B cell (primary cell): Measurements from ENCODE around the gene PLAC1. TPM values are rescaled to one million over a fixed set of nuclear protein-coding genes. Genes with fewer than 3 reads are reported as not detected.

Experiments
- ATAC-seq: fragments of 200-7000 bp; cut with Tn5 transposase; one replicate; pipeline ENCODE4 v1.10.0; 2021; ENCODE audit warnings: low read depth, mild to moderate bottlenecking, moderate number of reproducible peaks, moderate library complexity
- CTCF ChIA-PET: fragments of 350-600 bp; sonication (Branson Sonifier 250); formaldehyde crosslinking; loops from one replicate; lab custom pipeline; 2021; ENCODE audit warnings: antibody characterized with exemption, inconsistent platforms; lab: Charles Lee
- POLR2A ChIA-PET: fragments of 350-600 bp; sonication (Branson Sonifier 250); formaldehyde crosslinking; loops from one replicate; lab custom pipeline; 2021; ENCODE audit warnings: antibody characterized with exemption; lab: Charles Lee
- DNase-seq: peaks from one replicate; pipeline ENCODE4 v3.0.0; 2013
- H2AFZ ChIP-seq: 2 replicates; pipeline ENCODE4 v1.6.1; 2012; ENCODE audit warnings: mild to moderate bottlenecking, low read depth, low read length; ENCODE audit not compliant: insufficient read depth, poor library complexity, severe bottlenecking
- H3K27ac ChIP-seq, 2 donors: 1 replicate in 1 of 2; 2 replicates in 1 of 2; pipeline ENCODE4 v1.5.1; 2012 to 2013; ENCODE audit warnings: low read length in 2 of 2, mild to moderate bottlenecking in 2 of 2, moderate library complexity in 1 of 2
- H3K27me3 ChIP-seq, 4 experiments: fragments of 200-600 bp in 1 of 4; sonication (generic) in 1 of 4; replicated peaks in 1 of 4; 1 replicate in 2 of 4; 2 replicates in 2 of 4; pipeline versions ENCODE4 v1.6.1 to v1.7.0; 2013 to 2016; ENCODE audit warnings: low read length in 3 of 4, mild to moderate bottlenecking in 2 of 4, mixed read lengths in 1 of 4, moderate library complexity in 1 of 4; ENCODE audit not compliant: insufficient read depth in 4 of 4, control insufficient read depth in 3 of 4; ENCODE audit errors: control extremely low read depth in 1 of 4
- H3K36me3 ChIP-seq, 2 experiments: replicated peaks in 1 of 2; 1 replicate in 1 of 2; 2 replicates in 1 of 2; pipeline versions ENCODE4 v1.6.1 to v1.7.1; 2013; ENCODE audit warnings: low read length in 1 of 2; ENCODE audit not compliant: insufficient read depth in 2 of 2, control insufficient read depth in 1 of 2; ENCODE audit errors: control extremely low read depth in 1 of 2, extremely low read depth in 1 of 2
- H3K4me1 ChIP-seq, 2 donors: fragments of 200-600 bp in 1 of 2; sonication (generic) in 1 of 2; 1 replicate in 1 of 2; 2 replicates in 1 of 2; pipeline versions ENCODE4 v1.5.1 to v1.6.1; 2013 to 2017; ENCODE audit warnings: low read length in 2 of 2; ENCODE audit not compliant: control insufficient read depth in 2 of 2, insufficient read depth in 2 of 2
- H3K4me2 ChIP-seq: replicated peaks from 2 replicates; pipeline ENCODE3; 2012; ENCODE audit warnings: mild to moderate bottlenecking, low read depth, low read length; ENCODE audit not compliant: poor library complexity, severe bottlenecking
- H3K4me3 ChIP-seq, 5 experiments: fragments of 200-600 bp in 1 of 5; sonication (generic) in 1 of 5; 1 replicate in 3 of 5; 2 replicates in 2 of 5; pipeline versions ENCODE4 v1.5.1 to v1.7.0; 2011 to 2016; ENCODE audit warnings: low read length in 4 of 5, mild to moderate bottlenecking in 4 of 5, low read depth in 2 of 5, control low read depth in 1 of 5, moderate library complexity in 1 of 5; ENCODE audit not compliant: insufficient read depth in 1 of 5; ENCODE audit errors: control extremely low read depth in 1 of 5, extremely low read depth in 1 of 5
- H3K79me2 ChIP-seq: fragments of 200-600 bp; sonication (generic); one replicate; pipeline ENCODE4 v1.6.0; 2016; ENCODE audit warnings: low read length; ENCODE audit not compliant: control insufficient read depth, insufficient read depth
- H3K9ac ChIP-seq: fragments of 200-600 bp; sonication (generic); 2 replicates; pipeline ENCODE4 v1.6.1; 2017; ENCODE audit warnings: mild to moderate bottlenecking, low read length, moderate library complexity
- H3K9me3 ChIP-seq, 3 donors: one replicate each; pipeline versions ENCODE4 v1.6.1 to v1.7.1; 2013; ENCODE audit warnings: low read length in 2 of 3; ENCODE audit not compliant: control insufficient read depth in 2 of 3, insufficient read depth in 1 of 3; ENCODE audit errors: control extremely low read depth in 1 of 3
- H4K20me1 ChIP-seq: 2 replicates; pipeline ENCODE4 v1.6.0; 2012; ENCODE audit warnings: mild to moderate bottlenecking, low read length; ENCODE audit not compliant: insufficient read depth, control insufficient read depth, poor library complexity, severe bottlenecking
- H3K27ac Mint-ChIP-seq: one replicate; pipeline ENCODE4 v1.8.0; 2021; ENCODE audit warnings: mixed read lengths
- H3K27me3 Mint-ChIP-seq: one replicate; pipeline ENCODE4 v1.8.0; 2021; ENCODE audit warnings: mixed read lengths
- H3K4me1 Mint-ChIP-seq: one replicate; pipeline ENCODE4 v1.8.0; 2021; ENCODE audit warnings: mixed read lengths
- H3K4me3 Mint-ChIP-seq: one replicate; pipeline ENCODE4 v1.8.0; 2021; ENCODE audit warnings: mixed read lengths
- H3K9me3 Mint-ChIP-seq: one replicate; pipeline ENCODE4 v1.8.0; 2022; ENCODE audit warnings: mixed read lengths; ENCODE audit not compliant: insufficient read depth
- CTCF ChIP-seq: fragments of 200-600 bp; IDR thresholded peaks from one replicate; pipeline ENCODE4 v1.8.0; 2022; ENCODE audit warnings: antibody characterized with exemption, mild to moderate bottlenecking
- EZH2 ChIP-seq: IDR thresholded peaks from 2 replicates; pipeline ENCODE4 v1.6.1; 2012; ENCODE audit warnings: borderline replicate concordance, low read depth, mild to moderate bottlenecking, moderate library complexity, low read length; ENCODE audit not compliant: insufficient read depth, poor library complexity, severe bottlenecking
- WGBS: methylation state at CpG from one replicate; pipeline ENCODE4 v1.1.5; 2013; ENCODE audit warnings: missing lambda C conversion rate; ENCODE audit not compliant: insufficient coverage; 5-methylcytosine and 5-hydroxymethylcytosine counted together
- intact Hi-C: fragments of 100-400 bp; cut with micrococcal nuclease; formaldehyde crosslinking; loops from one replicate; pipeline ENCODE4 v1.10.0; 2022
- polyA plus RNA-seq: library from polyadenylated mRNA; depleted of rRNA; stranded (reverse); fragments of >200 nt; gene quantifications from 2 replicates; pipeline ENCODE4 v1.2.3, GENCODE V29; 2012
- total RNA-seq, 2 donors: library from RNA; stranded (reverse); fragments of 120-200 nt in 1 of 2; gene quantifications; 1 replicate in 1 of 2; 2 replicates in 1 of 2; pipeline versions ENCODE4 v1.2.3 to v1.2.4, GENCODE V29; 2013 to 2022

PLAC1 gene
- total and polyA plus RNA-seq, 2 donors (not counting 1 experiment from before 2014, with no cell fraction given): not detected

- H3K9ac ChIP-seq: no peak overlapping the region
- CTCF ChIA-PET: no interaction called here
- no peak overlapping the region for H3K4me3 Mint-ChIP-seq
Measured at GRCh38 chrX:134632355-134632754, 25.9 kb downstream of the PLAC1 start.

More at GRCh38 chrX:134632355-134632754, 25.9 kb downstream of the PLAC1 start:
- no peaks in the 10 kb centered on the region for H3K4me1 ChIP-seq
- TF ChIP-seq CTCF: no peak
- TF ChIP-seq EZH2: no peak
- no peaks in the 10 kb centered on the region for H3K4me1 Mint-ChIP-seq
- no peak overlapping the region for H3K4me2 ChIP-seq
- 100% methylated on average over 1 of the region's 3 CpGs for WGBS
- peaks cover 7% of the 10 kb centered on the region for H3K27me3 Mint-ChIP-seq
- no peaks in the 10 kb centered on the region for H3K36me3 ChIP-seq
- H3K9me3 Mint-ChIP-seq: no peaks in the 10 kb centered on the region
- no peak for ATAC-seq
- intact Hi-C loops: no loop called here
- H3K27me3 ChIP-seq: no peaks in the 10 kb centered on the region
- no peaks in the 10 kb centered on the region for H3K9me3 ChIP-seq
- no peak overlapping the region for H3K4me3 ChIP-seq
- H2AFZ ChIP-seq: no peak overlapping the region
- POLR2A ChIA-PET: no interaction called here
- no peak overlapping the region for H3K27ac ChIP-seq
- no peak overlapping the region for H3K27ac Mint-ChIP-seq
- no peaks in the 10 kb centered on the region for H4K20me1 ChIP-seq
- DNase-seq: no peak
- no peaks in the 10 kb centered on the region for H3K79me2 ChIP-seq
